Neural cell (in vitro differentiated cells): ENCODE measurements around the gene CRIM1. TPM values are rescaled to one million over a fixed set of nuclear protein-coding genes. Genes with fewer than 3 reads are reported as not detected.

ENCODE experiments used
- H2AFZ ChIP-seq: fragments of 200-600, 300-800 bp; sonication (generic), shearing (Covaris generic); 2 replicates; pipeline ENCODE4 v1.6.0; 2014; ENCODE audit warnings: low read depth, mild to moderate bottlenecking, antibody characterized with exemption, low read length, moderate library complexity
- H3F3A ChIP-seq: fragments of 200-600 bp; shearing (Covaris generic); 2 replicates; pipeline ENCODE4 v1.6.1; 2016; ENCODE audit warnings: mild to moderate bottlenecking, moderate library complexity, mixed read lengths, antibody characterized with exemption, low read length; ENCODE audit not compliant: insufficient read depth, poor library complexity, severe bottlenecking
- H3K27ac ChIP-seq: fragments of 200-600, 300-800 bp; sonication (generic), shearing (Covaris generic); 2 replicates; pipeline ENCODE4 v1.5.1; 2014; ENCODE audit warnings: mild to moderate bottlenecking, low read length, moderate library complexity
- H3K27me3 ChIP-seq: fragments of 300-800, 200-600 bp; sonication (generic), shearing (Covaris generic); 2 replicates; pipeline ENCODE4 v1.6.0; 2014; ENCODE audit warnings: mild to moderate bottlenecking, low read depth, low read length, moderate library complexity; ENCODE audit not compliant: insufficient read depth
- H3K36me3 ChIP-seq: fragments of 300-800, 200-600 bp; sonication (generic), shearing (Covaris generic); 2 replicates; pipeline ENCODE4 v1.5.1; 2014; ENCODE audit warnings: mild to moderate bottlenecking, antibody characterized with exemption, low read length, moderate library complexity; ENCODE audit not compliant: insufficient read depth
- H3K4me2 ChIP-seq: fragments of 300-800, 200-600 bp; sonication (generic), shearing (Covaris generic); 2 replicates; pipeline ENCODE4 v1.6.0; 2014; ENCODE audit warnings: mild to moderate bottlenecking, low read length
- H3K4me3 ChIP-seq: fragments of 300-800, 200-600 bp; sonication (generic), shearing (Covaris generic); 2 replicates; pipeline ENCODE4 v1.5.1; 2014; ENCODE audit warnings: mild to moderate bottlenecking, low read length, moderate library complexity
- H3K79me2 ChIP-seq: fragments of 200-600 bp; shearing (Covaris generic); replicated peaks from 2 replicates; pipeline ENCODE4 v1.6.0; 2014; ENCODE audit warnings: mild to moderate bottlenecking, low read length, moderate library complexity; ENCODE audit not compliant: insufficient read depth
- H3K9ac ChIP-seq: fragments of 300-800, 200-600 bp; sonication (generic), shearing (Covaris generic); 2 replicates; pipeline ENCODE4 v1.6.1; 2016; ENCODE audit warnings: mild to moderate bottlenecking, low read length, mixed read lengths
- H3K9me2 ChIP-seq: fragments of 200-600 bp; shearing (Covaris generic); 2 replicates; pipeline ENCODE4 v1.6.1; 2016; ENCODE audit warnings: mild to moderate bottlenecking, low read length, mixed read lengths; ENCODE audit not compliant: insufficient read depth
- H3K9me3 ChIP-seq: fragments of 200-600, 300-800 bp; sonication (generic), shearing (Covaris generic); 2 replicates; pipeline ENCODE4 v1.6.1; 2016; ENCODE audit warnings: mild to moderate bottlenecking, mixed run types, low read length, moderate library complexity, mixed read lengths
- H4K20me1 ChIP-seq: fragments of 200-600 bp; shearing (Covaris generic); 2 replicates; pipeline ENCODE4 v1.6.1; 2016; ENCODE audit warnings: mild to moderate bottlenecking, mixed run types; ENCODE audit not compliant: insufficient read depth
- EP300 ChIP-seq: fragments of 450-650 bp; conservative IDR thresholded peaks from 2 replicates; pipeline ENCODE4 v1.6.1; 2014; ENCODE audit warnings: antibody characterized with exemption, mild to moderate bottlenecking, moderate library complexity; ENCODE audit not compliant: poor library complexity, severe bottlenecking
- EZH2 ChIP-seq: fragments of 200-600, 300-800 bp; shearing (Covaris generic), sonication (generic); IDR thresholded peaks from 2 replicates; pipeline ENCODE4 v1.6.1; 2014; ENCODE audit warnings: antibody characterized with exemption, low read length, borderline replicate concordance, mild to moderate bottlenecking; ENCODE audit not compliant: insufficient read depth, poor library complexity, severe bottlenecking
- MXI1 ChIP-seq: fragments of 450-650 bp; conservative IDR thresholded peaks from 2 replicates; pipeline ENCODE4 v1.6.1; 2014; ENCODE audit warnings: antibody characterized with exemption, mild to moderate bottlenecking; ENCODE audit not compliant: poor library complexity, severe bottlenecking
- POLR2AphosphoS5 ChIP-seq: IDR thresholded peaks from 2 replicates; pipeline ENCODE4 v1.6.1; 2012
- RAD21 ChIP-seq: fragments of 450-650 bp; conservative IDR thresholded peaks from 2 replicates; pipeline ENCODE4 v1.6.1; 2014; ENCODE audit warnings: antibody characterized with exemption, mild to moderate bottlenecking, moderate library complexity
- SMC3 ChIP-seq: fragments of 450-650 bp; conservative IDR thresholded peaks from 2 replicates; pipeline ENCODE4 v1.6.1; 2014; ENCODE audit warnings: antibody characterized with exemption, mild to moderate bottlenecking, moderate library complexity; ENCODE audit not compliant: poor library complexity
- TAF1 ChIP-seq: IDR thresholded peaks from 2 replicates; pipeline ENCODE4 v1.6.1; 2012; ENCODE audit warnings: low read depth
- polyA plus RNA-seq: library from polyadenylated mRNA; depleted of rRNA; stranded (reverse); fragments of >200 nt; gene quantifications from 2 replicates; pipeline ENCODE4 v1.2.3, GENCODE V29; 2014
- TF ChIP-seq, protein P1 (sequence below): IDR thresholded peaks from 2 replicates; pipeline ENCODE4 v1.6.1; 2012; ENCODE audit warnings: borderline replicate concordance
- TF ChIP-seq, protein P2 (sequence below): fragments of 450-650 bp; IDR thresholded peaks from 2 replicates; pipeline ENCODE4 v1.5.1; 2014; ENCODE audit warnings: antibody characterized with exemption, mild to moderate bottlenecking, moderate library complexity; ENCODE audit not compliant: poor library complexity, severe bottlenecking

The CRIM1 gene
- polyA plus RNA-seq, 1 donor from 2014 or later: 6.7 TPM

DNA sequence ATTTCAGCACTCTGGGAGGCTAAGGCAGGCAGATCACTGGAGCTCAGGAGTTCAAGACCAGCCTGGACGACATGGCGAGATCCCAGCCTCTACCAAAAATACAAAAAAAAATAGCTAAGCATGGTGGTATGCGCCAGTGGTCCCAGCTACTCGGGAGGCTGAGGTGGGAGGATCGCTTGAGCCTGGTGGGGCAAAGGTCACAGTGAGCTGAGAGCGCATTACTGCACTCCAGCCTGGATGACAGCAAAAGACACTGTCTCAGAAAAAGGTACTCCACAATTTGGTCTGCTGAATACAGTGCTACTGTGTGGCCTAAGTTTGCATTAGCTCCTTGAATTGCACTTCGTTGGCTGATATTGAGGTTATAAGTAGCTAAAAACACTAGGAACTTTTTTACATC, 144.5 kb downstream of the CRIM1 start:
- H3K79me2 ChIP-seq: no peaks in the 10 kb centered on the region

DNA sequence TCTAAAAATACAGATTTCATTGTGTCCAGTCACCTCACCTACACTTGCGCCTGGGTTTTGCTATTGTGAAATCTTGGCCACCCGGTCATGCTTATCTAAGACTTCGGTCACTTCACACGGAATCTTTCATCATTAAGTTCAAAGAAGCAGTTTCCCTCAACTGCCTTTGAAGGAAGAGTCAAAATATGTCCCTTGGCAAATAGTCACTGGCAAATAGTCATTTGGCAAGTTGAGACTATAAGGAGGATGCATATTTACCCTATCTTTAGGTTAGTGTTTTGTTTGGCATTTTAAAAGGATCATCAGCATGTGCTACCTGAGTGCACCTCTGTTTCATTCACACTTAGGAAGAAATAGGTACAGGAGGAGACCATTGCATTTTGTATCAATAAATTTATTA, 146.5 kb downstream of the CRIM1 start:
- Histone ChIP-seq H3K9me3 (no peaks in the 10 kb centered on the region), H3K27me3 (no peaks in the 10 kb centered on the region), H4K20me1 (no peaks in the 10 kb centered on the region), H3K27ac (no peak overlapping the region), H3K9ac (no peak overlapping the region), H3K79me2 (no peaks in the 10 kb centered on the region), H2AFZ (no peak overlapping the region), H3K9me2 (no peaks in the 10 kb centered on the region), H3F3A (no peaks in the 10 kb centered on the region), H3K4me3 (no peak overlapping the region), H3K4me2 (no peak overlapping the region), H3K36me3 (no peaks in the 10 kb centered on the region)
- TF ChIP-seq, protein P1, sequence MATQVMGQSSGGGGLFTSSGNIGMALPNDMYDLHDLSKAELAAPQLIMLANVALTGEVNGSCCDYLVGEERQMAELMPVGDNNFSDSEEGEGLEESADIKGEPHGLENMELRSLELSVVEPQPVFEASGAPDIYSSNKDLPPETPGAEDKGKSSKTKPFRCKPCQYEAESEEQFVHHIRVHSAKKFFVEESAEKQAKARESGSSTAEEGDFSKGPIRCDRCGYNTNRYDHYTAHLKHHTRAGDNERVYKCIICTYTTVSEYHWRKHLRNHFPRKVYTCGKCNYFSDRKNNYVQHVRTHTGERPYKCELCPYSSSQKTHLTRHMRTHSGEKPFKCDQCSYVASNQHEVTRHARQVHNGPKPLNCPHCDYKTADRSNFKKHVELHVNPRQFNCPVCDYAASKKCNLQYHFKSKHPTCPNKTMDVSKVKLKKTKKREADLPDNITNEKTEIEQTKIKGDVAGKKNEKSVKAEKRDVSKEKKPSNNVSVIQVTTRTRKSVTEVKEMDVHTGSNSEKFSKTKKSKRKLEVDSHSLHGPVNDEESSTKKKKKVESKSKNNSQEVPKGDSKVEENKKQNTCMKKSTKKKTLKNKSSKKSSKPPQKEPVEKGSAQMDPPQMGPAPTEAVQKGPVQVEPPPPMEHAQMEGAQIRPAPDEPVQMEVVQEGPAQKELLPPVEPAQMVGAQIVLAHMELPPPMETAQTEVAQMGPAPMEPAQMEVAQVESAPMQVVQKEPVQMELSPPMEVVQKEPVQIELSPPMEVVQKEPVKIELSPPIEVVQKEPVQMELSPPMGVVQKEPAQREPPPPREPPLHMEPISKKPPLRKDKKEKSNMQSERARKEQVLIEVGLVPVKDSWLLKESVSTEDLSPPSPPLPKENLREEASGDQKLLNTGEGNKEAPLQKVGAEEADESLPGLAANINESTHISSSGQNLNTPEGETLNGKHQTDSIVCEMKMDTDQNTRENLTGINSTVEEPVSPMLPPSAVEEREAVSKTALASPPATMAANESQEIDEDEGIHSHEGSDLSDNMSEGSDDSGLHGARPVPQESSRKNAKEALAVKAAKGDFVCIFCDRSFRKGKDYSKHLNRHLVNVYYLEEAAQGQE: no peak
- TF ChIP-seq EZH2: no peak
- no peak for TF ChIP-seq MXI1
- TF ChIP-seq, protein P2, sequence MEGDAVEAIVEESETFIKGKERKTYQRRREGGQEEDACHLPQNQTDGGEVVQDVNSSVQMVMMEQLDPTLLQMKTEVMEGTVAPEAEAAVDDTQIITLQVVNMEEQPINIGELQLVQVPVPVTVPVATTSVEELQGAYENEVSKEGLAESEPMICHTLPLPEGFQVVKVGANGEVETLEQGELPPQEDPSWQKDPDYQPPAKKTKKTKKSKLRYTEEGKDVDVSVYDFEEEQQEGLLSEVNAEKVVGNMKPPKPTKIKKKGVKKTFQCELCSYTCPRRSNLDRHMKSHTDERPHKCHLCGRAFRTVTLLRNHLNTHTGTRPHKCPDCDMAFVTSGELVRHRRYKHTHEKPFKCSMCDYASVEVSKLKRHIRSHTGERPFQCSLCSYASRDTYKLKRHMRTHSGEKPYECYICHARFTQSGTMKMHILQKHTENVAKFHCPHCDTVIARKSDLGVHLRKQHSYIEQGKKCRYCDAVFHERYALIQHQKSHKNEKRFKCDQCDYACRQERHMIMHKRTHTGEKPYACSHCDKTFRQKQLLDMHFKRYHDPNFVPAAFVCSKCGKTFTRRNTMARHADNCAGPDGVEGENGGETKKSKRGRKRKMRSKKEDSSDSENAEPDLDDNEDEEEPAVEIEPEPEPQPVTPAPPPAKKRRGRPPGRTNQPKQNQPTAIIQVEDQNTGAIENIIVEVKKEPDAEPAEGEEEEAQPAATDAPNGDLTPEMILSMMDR: no peak
- no peak for TF ChIP-seq EP300
- no peak for TF ChIP-seq SMC3
- no peak for TF ChIP-seq POLR2AphosphoS5

More for the DNA sequence above, 144.5 kb downstream of the CRIM1 start:
- no peak for TF ChIP-seq MXI1
- no peak for TF ChIP-seq SMC3
- TF ChIP-seq EZH2: no peak
- TF ChIP-seq, protein P1: no peak
- no peak for TF ChIP-seq RAD21
- TF ChIP-seq EP300: no peak
- no peak for TF ChIP-seq TAF1
- TF ChIP-seq, protein P2: no peak
- TF ChIP-seq POLR2AphosphoS5: no peak
- Histone ChIP-seq H3K4me3 (no peak overlapping the region), H2AFZ (no peak overlapping the region), H3K9me2 (no peaks in the 10 kb centered on the region), H3K4me2 (no peak overlapping the region), H3K27me3 (no peaks in the 10 kb centered on the region), H3K27ac (no peak overlapping the region), H3F3A (no peaks in the 10 kb centered on the region), H3K9me3 (no peaks in the 10 kb centered on the region), H4K20me1 (no peaks in the 10 kb centered on the region), H3K36me3 (no peaks in the 10 kb centered on the region), H3K9ac (no peak overlapping the region)
